ENCODE data around the gene SACM1L.
"Not testable (repeated sequence)": the region's sequence is repeated elsewhere in the genome, so short reads cannot be mapped to it uniquely, and the experiment has no call there.

Gene SACM1L

GRCh38 chr3:45688194-45688881 is 858 bp upstream of the SACM1L start:
- peak in 1 of 3 experiments; percentile 3 for DNase-seq
- no peak for ATAC-seq (replicated peaks)
- Mint-ChIP-seq H3K36me3 (ENCODE audit: insufficient read depth) (peaks cover 41% of the 10 kb centered on the region), H3K4me1 (ENCODE audit: low read depth in 2 of 2) (peaks cover 39 to 43% of the 10 kb centered on the region in 2 donors), H3K27me3 (peaks cover 0 to 10% of the 10 kb centered on the region in 2 donors), H3K4me3 (peak overlapping the region; percentile 84 to 92), H3K27ac (peak overlapping the region; percentile 99 to 100), H3K9me3 (no peaks in the 10 kb centered on the region)

- Mint-ChIP-seq H3K27ac (peak overlapping the region; percentile 99 to 100), H3K4me3 (peak overlapping the region; percentile 84 to 92), H3K27me3 (peaks cover 0 to 10% of the 10 kb centered on the region in 2 donors), H3K9me3 (no peaks in the 10 kb centered on the region), H3K4me1 (ENCODE audit: low read depth in 2 of 2) (peaks cover 50 to 53% of the 10 kb centered on the region in 2 donors), H3K36me3 (ENCODE audit: insufficient read depth) (peaks cover 51% of the 10 kb centered on the region)
- ATAC-seq (replicated peaks), result no peak
- peak in 1 of 3 experiments; percentile 10 for DNase-seq
Observed at GRCh38 chr3:45689787-45690145, 570 bp downstream of the SACM1L start.

- Mint-ChIP-seq H3K9me3 (no peaks in the 10 kb centered on the region), H3K27ac (peak overlapping the region; percentile 99 to 100), H3K4me3 (peak overlapping the region; percentile 84 to 92), H3K4me1 (ENCODE audit: low read depth in 2 of 2) (peaks cover 52 to 60% of the 10 kb centered on the region in 2 donors), H3K27me3 (peaks cover 0 to 10% of the 10 kb centered on the region in 2 donors), H3K36me3 (ENCODE audit: insufficient read depth) (peaks cover 56% of the 10 kb centered on the region)
- ATAC-seq (replicated peaks) (no peak), DNase-seq (no peak)
Observed at GRCh38 chr3:45690336-45691035, 1.3 kb downstream of the SACM1L start.

GRCh38 chr3:45691842-45692241 is 2.6 kb downstream of the SACM1L start:
- H3K36me3 Mint-ChIP-seq (ENCODE audit: insufficient read depth), result peaks cover 68% of the 10 kb centered on the region
- peaks cover 0 to 10% of the 10 kb centered on the region in 2 donors for H3K27me3 Mint-ChIP-seq
- no peaks in the 10 kb centered on the region for H3K9me3 Mint-ChIP-seq
- H3K4me1 Mint-ChIP-seq (ENCODE audit: low read depth in 2 of 2), result peaks cover 62 to 74% of the 10 kb centered on the region in 2 donors
- ATAC-seq (replicated peaks) (no peak), DNase-seq (no peak)
- peak overlapping the region; percentile 84 to 92 for H3K4me3 Mint-ChIP-seq
- peak overlapping the region; percentile 99 to 100 for H3K27ac Mint-ChIP-seq

GRCh38 chr3:45692866-45693265 is 3.7 kb downstream of the SACM1L start:
- no peak for DNase-seq
- H3K9me3 Mint-ChIP-seq, result no peaks in the 10 kb centered on the region
- no peak for ATAC-seq (replicated peaks)
- H3K36me3 Mint-ChIP-seq (ENCODE audit: insufficient read depth), result peaks cover 71% of the 10 kb centered on the region
- H3K4me1 Mint-ChIP-seq (ENCODE audit: low read depth in 2 of 2), result peaks cover 60 to 79% of the 10 kb centered on the region in 2 donors
- H3K4me3 Mint-ChIP-seq, result peak overlapping the region; percentile 33 to 84
- peak overlapping the region; percentile 99 to 100 for H3K27ac Mint-ChIP-seq
- peaks cover 0 to 10% of the 10 kb centered on the region in 2 donors for H3K27me3 Mint-ChIP-seq

GRCh38 chr3:45693941-45694521 is 4.8 kb downstream of the SACM1L start:
- Mint-ChIP-seq H3K4me1 (ENCODE audit: low read depth in 2 of 2) (peaks cover 52 to 77% of the 10 kb centered on the region in 2 donors), H3K27me3 (peaks cover 0 to 4% of the 10 kb centered on the region in 2 donors), H3K4me3 (peak overlapping the region; percentile 66 to 78), H3K27ac (peak overlapping the region; percentile 96 to 99), H3K36me3 (ENCODE audit: insufficient read depth) (peaks cover 59% of the 10 kb centered on the region), H3K9me3 (no peaks in the 10 kb centered on the region)
- DNase-seq, result peak; percentile 24 to 36 (median 26)
- ATAC-seq (replicated peaks), result peak; percentile 66

GRCh38 chr3:45695166-45695565 is 6.0 kb downstream of the SACM1L start:
- peaks cover 56 to 81% of the 10 kb centered on the region in 2 donors for H3K4me1 Mint-ChIP-seq (ENCODE audit: low read depth in 2 of 2)
- peak overlapping the region; percentile 96 to 99 for H3K27ac Mint-ChIP-seq
- H3K9me3 Mint-ChIP-seq; ATAC-seq (replicated peaks); H3K27me3 Mint-ChIP-seq; DNase-seq: not testable (repeated sequence)
- peaks cover 54% of the 10 kb centered on the region for H3K36me3 Mint-ChIP-seq (ENCODE audit: insufficient read depth)
- peak overlapping the region; percentile 66 to 78 for H3K4me3 Mint-ChIP-seq

GRCh38 chr3:45700570-45701073 is 11.4 kb downstream of the SACM1L start:
- H3K36me3 Mint-ChIP-seq (ENCODE audit: insufficient read depth), result peaks cover 52% of the 10 kb centered on the region
- no peak for ATAC-seq (replicated peaks)
- no peaks in the 10 kb centered on the region for H3K9me3 Mint-ChIP-seq
- peaks cover 28 to 60% of the 10 kb centered on the region in 2 donors for H3K4me1 Mint-ChIP-seq (ENCODE audit: low read depth in 2 of 2)
- H3K27me3 Mint-ChIP-seq, result no peaks in the 10 kb centered on the region
- no peak for DNase-seq
- peak overlapping the region in 1 of 2 donors; percentile 63 for H3K27ac Mint-ChIP-seq
- no peak overlapping the region for H3K4me3 Mint-ChIP-seq

- no peak for DNase-seq
- Mint-ChIP-seq H3K36me3 (ENCODE audit: insufficient read depth) (peaks cover 52% of the 10 kb centered on the region), H3K27ac (peak overlapping the region; percentile 10 to 63), H3K27me3 (no peaks in the 10 kb centered on the region), H3K4me1 (ENCODE audit: low read depth in 2 of 2) (peaks cover 27 to 60% of the 10 kb centered on the region in 2 donors), H3K4me3 (no peak overlapping the region), H3K9me3 (no peaks in the 10 kb centered on the region)
- no peak for ATAC-seq (replicated peaks)
Observed at GRCh38 chr3:45701172-45701867, 12.1 kb downstream of the SACM1L start.

- Mint-ChIP-seq H3K27me3 (no peaks in the 10 kb centered on the region), H3K4me1 (ENCODE audit: low read depth in 2 of 2) (peaks cover 28 to 52% of the 10 kb centered on the region in 2 donors), H3K36me3 (ENCODE audit: insufficient read depth) (peaks cover 65% of the 10 kb centered on the region), H3K4me3 (no peak overlapping the region), H3K27ac (peak overlapping the region; percentile 29 to 69), H3K9me3 (no peaks in the 10 kb centered on the region)
- ATAC-seq (replicated peaks) (no peak), DNase-seq (no peak)
Observed at GRCh38 chr3:45704301-45704943, 15.2 kb downstream of the SACM1L start.

- Mint-ChIP-seq H3K27me3 (no peaks in the 10 kb centered on the region), H3K9me3 (no peaks in the 10 kb centered on the region), H3K36me3 (ENCODE audit: insufficient read depth) (peaks cover 72% of the 10 kb centered on the region), H3K4me3 (no peak overlapping the region), H3K4me1 (ENCODE audit: low read depth in 2 of 2) (peaks cover 26 to 42% of the 10 kb centered on the region in 2 donors), H3K27ac (peak overlapping the region; percentile 39 to 80)
- DNase-seq, result no peak
- ATAC-seq (replicated peaks), result no peak
Observed at GRCh38 chr3:45705839-45706808, 16.9 kb downstream of the SACM1L start.

- H3K27me3 Mint-ChIP-seq, result no peaks in the 10 kb centered on the region
- peaks cover 12 to 14% of the 10 kb centered on the region in 2 donors for H3K4me1 Mint-ChIP-seq (ENCODE audit: low read depth in 2 of 2)
- H3K27ac Mint-ChIP-seq, result no peak overlapping the region
- no peaks in the 10 kb centered on the region for H3K9me3 Mint-ChIP-seq
- DNase-seq (no peak), ATAC-seq (replicated peaks) (no peak)
- H3K4me3 Mint-ChIP-seq, result no peak overlapping the region
- H3K36me3 Mint-ChIP-seq (ENCODE audit: insufficient read depth), result peaks cover 83% of the 10 kb centered on the region
Observed at GRCh38 chr3:45711931-45712330, 22.7 kb downstream of the SACM1L start.

Data from effector memory CD8-positive, alpha-beta T cell (primary cell).